ENCODE data around the gene IL36B.

The IL36B gene

DNA sequence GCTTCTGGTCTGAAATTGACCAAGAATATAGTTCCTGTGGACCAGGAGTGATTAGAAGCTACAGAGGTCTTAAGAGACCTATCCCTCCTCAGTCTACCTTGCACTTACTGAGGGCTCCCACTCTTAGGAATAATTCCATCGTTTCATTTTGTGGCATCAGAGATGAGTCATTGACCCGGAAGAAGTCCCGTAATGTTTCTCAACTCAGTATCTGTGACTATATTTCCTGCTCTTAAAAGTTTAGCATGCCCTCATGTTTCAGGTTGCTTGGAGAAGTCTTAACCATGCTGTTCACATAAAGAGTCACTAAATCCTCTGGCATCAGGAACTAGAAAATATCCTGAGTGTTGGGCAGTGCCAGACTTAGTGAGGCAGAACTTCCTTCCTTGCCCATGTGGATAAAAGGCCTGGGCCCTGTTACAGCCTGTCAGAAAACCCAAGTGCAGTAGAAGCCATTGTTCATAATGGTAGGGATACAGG lies 47.6 kb downstream of the IL36B start, which contains the start of gene IL36A:
TSS of gene IL36A (plus strand) at position 430 of the 480 bp plus-strand sequence. CDS start 413 bp downstream, outside the sequence.
- no peak for DNase-seq

DNA sequence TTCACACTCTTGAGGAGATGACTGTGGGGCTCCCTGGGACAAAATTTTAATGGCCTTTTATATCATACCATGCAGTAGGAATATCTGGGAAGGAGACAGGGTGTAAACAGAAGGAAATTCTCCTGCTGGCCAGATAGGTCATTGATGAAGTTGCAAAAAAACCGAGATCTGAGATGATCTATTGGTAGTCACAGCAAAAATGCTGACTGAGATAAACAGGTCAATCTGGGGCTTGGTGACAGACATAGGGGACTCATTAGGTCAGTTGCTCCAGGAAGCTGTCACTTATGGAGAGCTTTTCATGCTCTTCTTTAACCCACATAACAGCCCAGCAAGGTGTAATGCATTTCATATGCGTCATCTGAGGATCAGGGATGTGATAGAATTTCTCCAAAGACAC lies 50.0 kb downstream of the IL36B start:
- DNase-seq = no peak

DNA sequence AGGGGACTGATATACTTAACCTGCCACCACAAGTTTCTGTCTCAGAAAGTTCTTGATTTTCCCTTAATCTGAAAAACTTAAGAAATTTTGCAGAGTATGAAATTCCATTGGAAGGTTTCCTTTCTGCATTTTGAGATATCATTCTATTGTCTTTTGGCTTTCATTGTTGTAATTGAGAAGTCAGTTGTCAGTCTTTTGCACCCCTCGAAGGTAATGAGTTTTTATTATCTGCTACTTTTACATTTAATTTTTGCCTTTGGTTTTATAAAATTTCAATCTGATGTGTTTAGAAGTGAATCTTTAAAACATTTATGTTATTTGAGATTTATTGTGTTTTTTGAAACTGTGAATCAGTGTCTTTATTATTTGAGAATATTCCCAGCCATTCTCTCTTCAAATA lies 52.2 kb downstream of the IL36B start:
- DNase-seq = no peak

DNA sequence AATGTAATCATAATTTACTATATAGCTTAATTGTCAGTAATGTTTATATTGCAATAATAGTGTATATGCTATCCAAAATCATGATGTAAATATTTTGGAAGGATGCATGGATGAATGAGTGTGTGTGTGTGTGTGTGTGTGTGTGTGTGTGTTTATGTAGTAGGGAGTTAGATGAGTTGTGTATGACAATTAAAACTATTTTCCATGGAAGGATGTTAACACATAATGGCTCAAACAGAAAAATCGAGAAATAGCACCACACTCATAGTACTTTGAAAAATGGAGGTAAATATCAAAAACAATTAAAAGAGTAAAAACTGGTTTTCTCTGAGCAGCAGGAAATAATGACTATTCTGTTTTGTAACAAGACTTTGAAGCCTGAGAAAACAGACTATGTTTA lies 55.5 kb downstream of the IL36B start:
- no peak for DNase-seq

DNA sequence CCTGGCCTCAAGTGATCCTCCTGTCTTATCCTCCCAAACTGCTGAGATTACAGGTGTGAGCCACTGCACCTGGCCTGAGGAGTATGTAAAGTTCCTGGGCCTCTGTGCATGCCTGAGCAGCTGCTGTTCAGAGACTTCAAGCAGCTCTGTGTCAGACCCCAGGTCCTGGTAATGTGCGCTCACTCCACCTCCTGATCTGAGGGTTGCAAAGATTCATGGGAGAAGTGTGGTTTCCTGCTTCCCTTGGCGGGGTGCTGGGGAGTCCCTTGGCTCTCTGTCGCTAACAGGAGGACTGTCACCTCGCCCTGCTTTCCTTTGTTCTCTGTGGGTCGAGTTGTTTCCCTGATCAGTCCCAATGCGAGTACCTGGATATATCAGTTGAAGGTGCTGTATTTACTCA lies 56.0 kb downstream of the IL36B start:
- DNase-seq = peak; percentile 83

DNA sequence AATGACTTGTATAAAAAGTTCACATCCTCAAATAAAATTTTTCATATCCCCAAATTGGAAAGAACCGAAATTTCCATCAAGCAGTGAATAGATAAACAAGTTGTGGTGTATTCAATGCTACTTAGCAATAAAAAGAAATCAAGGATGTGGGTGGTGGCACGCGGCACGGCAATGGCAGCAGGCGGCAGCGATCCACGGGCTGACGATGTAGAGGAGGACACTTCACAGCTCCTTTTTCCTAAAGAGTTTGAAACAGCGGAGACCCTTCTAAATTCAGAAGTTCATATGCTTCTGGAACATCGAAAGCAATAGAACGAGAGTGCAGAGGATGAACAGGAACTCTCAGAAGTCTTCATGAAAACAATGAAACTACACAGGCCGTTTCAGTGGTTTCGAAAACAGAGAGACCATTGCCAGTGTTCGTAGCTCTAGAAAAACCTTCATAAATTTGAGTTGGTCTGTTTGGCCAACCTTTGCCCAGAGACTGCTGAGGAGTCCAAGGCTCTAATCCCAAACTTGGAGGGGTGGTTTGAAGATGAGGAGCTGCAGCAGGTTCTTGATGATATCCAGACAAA lies 57.2 kb downstream of the IL36B start:
- peak; percentile 64 for DNase-seq

DNA sequence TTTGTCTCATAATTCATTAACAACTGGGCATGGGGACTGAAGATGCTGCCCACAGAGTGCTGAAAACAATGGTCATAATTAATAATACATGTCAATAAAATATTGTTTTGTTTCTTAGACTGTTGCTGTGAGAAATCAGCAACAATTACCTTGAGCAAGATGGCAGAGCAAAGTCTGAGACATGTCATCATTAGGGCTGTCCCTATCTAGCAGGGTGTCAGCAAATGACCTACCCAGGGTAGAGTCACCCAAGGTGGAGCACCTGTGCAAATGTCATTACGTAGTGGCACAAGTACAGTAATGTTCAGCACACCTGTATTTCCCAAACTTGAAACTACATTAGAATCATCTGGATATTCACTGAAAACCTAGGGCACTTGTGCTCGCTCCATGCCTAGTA lies 58.0 kb downstream of the IL36B start:
- DNase-seq = no peak

DNA sequence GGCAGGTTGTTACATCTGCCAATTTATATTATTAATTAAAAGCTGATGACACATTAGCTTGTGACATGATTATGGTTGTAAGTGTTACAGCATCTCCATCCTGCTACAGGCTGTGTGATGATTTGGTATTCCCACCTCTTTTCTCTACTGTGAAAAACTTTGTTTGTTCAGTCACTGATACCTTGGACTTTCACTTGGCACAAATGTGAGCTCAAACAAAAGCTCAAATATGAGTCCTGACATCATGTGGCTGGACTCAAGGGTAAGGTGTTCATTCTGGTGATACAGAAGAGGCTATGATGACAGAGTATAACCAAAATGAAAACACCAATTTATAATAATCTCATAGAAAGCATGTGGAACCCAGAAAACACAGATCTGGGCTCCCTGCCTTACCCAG lies 58.8 kb downstream of the IL36B start:
- no peak for DNase-seq

DNA sequence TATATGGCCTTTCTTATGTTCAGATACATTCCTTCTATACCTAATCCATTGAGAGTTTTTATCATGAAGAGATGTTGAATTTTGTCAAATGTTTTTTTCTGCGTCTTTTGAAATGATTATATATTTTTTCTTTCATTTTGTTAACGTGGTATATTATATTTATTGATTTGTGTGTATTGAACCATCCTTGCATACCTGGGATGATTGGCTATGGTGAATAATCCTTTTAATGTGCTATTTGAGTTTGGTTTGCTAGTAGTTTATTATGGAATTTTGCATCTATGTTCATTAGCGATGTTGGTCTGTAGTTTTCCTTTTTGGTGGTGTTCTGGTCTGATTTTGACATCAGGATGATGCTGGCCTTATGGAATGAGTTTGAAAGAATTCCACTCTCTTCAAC lies 63.1 kb downstream of the IL36B start:
- DNase-seq = no peak

DNA sequence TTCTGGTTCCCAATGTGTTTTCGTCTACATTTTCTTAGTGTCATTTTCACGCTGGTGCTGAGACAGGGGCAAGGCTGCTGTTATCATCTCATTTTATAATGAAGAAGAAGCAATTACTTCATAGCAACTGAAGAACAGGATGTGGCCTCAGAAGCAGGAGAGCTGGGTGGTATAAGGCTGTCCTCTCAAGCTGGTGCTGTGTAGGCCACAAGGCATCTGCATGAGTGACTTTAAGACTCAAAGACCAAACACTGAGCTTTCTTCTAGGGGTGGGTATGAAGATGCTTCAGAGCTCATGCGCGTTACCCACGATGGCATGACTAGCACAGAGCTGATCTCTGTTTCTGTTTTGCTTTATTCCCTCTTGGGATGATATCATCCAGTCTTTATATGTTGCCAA lies 67.6 kb downstream of the IL36B start:
- DNase-seq = peak; percentile 53

DNA sequence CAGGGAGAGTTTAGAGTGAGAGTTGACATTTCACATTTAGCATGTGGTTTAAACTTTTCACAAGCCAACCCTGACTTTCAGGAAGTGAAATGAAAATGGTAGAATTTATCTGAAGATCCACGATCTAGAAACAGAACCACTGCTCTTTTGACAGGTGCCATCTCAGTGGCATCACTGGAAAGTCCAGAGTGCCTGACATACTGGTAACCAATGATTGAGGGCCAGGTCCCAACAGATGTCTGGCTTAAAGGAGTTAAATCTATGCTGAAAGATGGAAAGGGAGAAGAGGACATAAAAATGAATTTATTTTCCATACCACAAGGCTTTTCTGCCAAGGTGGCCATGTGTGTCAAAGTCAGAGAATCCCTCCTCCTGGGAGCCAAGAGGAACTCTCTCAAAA lies 72.1 kb downstream of the IL36B start:
- no peak for DNase-seq

DNA sequence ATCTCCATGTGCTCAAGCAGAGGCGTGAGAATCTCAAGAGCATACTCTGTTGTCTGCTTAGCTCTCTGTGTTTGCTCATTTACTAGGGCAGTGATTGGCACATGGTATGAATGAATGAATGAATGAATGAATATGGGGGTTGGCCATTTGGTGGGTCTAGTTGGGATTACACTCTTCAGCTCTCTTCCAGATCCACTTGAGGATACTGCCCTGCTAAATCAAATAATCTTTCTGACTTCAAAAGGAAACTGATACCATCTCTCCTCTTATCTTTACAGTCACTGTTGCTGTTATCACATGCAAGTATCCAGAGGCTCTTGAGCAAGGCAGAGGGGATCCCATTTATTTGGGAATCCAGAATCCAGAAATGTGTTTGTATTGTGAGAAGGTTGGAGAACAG lies 72.9 kb downstream of the IL36B start:
- DNase-seq = no peak

DNA sequence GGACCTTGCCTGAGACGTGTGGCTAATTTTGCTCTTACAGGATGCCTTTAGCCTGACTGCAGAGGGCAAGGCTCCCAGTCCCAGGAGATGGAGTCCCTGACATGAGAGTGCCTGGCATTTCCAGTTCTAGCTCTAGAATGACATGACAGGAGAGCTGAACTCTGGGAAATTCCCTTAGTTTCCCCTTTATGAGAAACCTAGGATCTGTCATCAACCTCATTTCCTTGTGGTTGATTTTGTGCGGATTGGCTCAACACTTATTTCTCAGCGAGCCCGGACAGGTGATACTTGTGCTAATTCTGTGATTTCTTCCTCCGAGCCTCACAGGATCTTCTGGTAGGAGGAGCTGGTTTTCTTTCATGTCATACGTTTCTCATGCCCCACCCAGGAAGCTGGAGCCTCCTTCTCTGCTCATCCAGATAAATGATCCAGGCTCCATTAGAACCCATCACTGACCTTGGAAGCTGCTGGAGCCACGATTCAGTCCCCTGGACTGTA lies 75.1 kb downstream of the IL36B start, which contains the start of gene IL36G:
TSS of gene IL36G (plus strand) at position 448 of the 498 bp plus-strand sequence. CDS start 633 bp downstream, outside the sequence.
- no peak for DNase-seq
